OCI-LY3 (cell line): ENCODE measurements around the gene ARHGAP15.

ENCODE experiments used
- H2AFZ ChIP-seq: fragments of 200-600, 300-600 bp; shearing (Covaris generic); 2 replicates; pipeline ENCODE4 v1.6.0; 2014; ENCODE audit warnings: antibody characterized with exemption, low read depth, low read length
- H3K27ac ChIP-seq: fragments of 200-600, 300-600 bp; sonication (generic); 2 replicates; pipeline ENCODE4 v1.5.1; 2014; ENCODE audit warnings: mild to moderate bottlenecking, low read length, moderate library complexity, mixed read lengths
- H3K27me3 ChIP-seq: fragments of 200-600, 300-600 bp; sonication (generic); 2 replicates; pipeline ENCODE4 v1.6.1; 2014; ENCODE audit warnings: low read depth, low read length, mixed read lengths
- H3K36me3 ChIP-seq: fragments of 200-600, 300-600 bp; sonication (generic); replicated peaks from 2 replicates; pipeline ENCODE3; 2014; ENCODE audit warnings: low read depth, low read length, mixed read lengths
- H3K4me1 ChIP-seq: fragments of 300-600, 200-600 bp; sonication (generic); 2 replicates; pipeline ENCODE4 v1.6.1; 2014; ENCODE audit warnings: low read length, mixed read lengths
- H3K4me2 ChIP-seq: fragments of 200-600, 300-600 bp; sonication (generic); 2 replicates; pipeline ENCODE4 v1.6.1; 2014; ENCODE audit warnings: low read length, mixed read lengths
- H3K4me3 ChIP-seq: fragments of 300-600, 200-600 bp; sonication (generic); 2 replicates; pipeline ENCODE4 v1.5.1; 2014; ENCODE audit warnings: antibody characterized with exemption, mild to moderate bottlenecking, low read length, moderate library complexity
- H3K79me2 ChIP-seq: fragments of 300-600, 200-600 bp; shearing (Covaris generic); 2 replicates; pipeline ENCODE4 v1.6.1; 2014; ENCODE audit warnings: mild to moderate bottlenecking, low read length, mixed read lengths
- H3K9ac ChIP-seq: fragments of 300-600, 200-600 bp; shearing (Covaris generic); 2 replicates; pipeline ENCODE4 v1.6.0; 2014; ENCODE audit warnings: mild to moderate bottlenecking, low read length, moderate library complexity
- H3K9me3 ChIP-seq: fragments of 200-600, 300-600 bp; shearing (Covaris generic); 2 replicates; pipeline ENCODE4 v1.6.1; 2014; ENCODE audit warnings: low read length, mixed read lengths; ENCODE audit not compliant: insufficient read depth
- H4K20me1 ChIP-seq: fragments of 200-600, 300-600 bp; sonication (generic); 2 replicates; pipeline ENCODE4 v1.6.1; 2016; ENCODE audit warnings: low read length, mixed read lengths; ENCODE audit not compliant: insufficient read depth
- CTCF ChIP-seq: fragments of 200-600, 300-600 bp; sonication (generic); IDR thresholded peaks from 2 replicates; pipeline ENCODE4 v1.5.1; 2014; ENCODE audit warnings: antibody characterized with exemption, low read length, low read depth
- EZH2phosphoT487 ChIP-seq: fragments of 200-600 bp; shearing (Covaris generic); IDR thresholded peaks from 2 replicates; pipeline ENCODE4 v1.6.1; 2018; ENCODE audit warnings: antibody characterized with exemption, mixed run types, low read depth

ARHGAP15 gene

GRCh38 chr2:143442193-143442592, 313.0 kb downstream of the ARHGAP15 start:
- Histone ChIP-seq H3K79me2 (no peaks in the 10 kb centered on the region), H3K4me1 (no peaks in the 10 kb centered on the region), H3K9me3 (no peaks in the 10 kb centered on the region), H4K20me1 (0 out of 2 replicates have a peak, but pooled peaks cover 5% of the 10 kb centered on the region), H2AFZ (no peak overlapping the region), H3K4me2 (no peak overlapping the region), H3K27me3 (no peaks in the 10 kb centered on the region), H3K27ac (no peak overlapping the region), H3K4me3 (no peak overlapping the region), H3K36me3 (peaks cover 2% of the 10 kb centered on the region), H3K9ac (no peak overlapping the region)
- TF ChIP-seq CTCF (no peak), EZH2phosphoT487 (no peak)

- H3K27me3 ChIP-seq, result no peaks in the 10 kb centered on the region
- no peak overlapping the region for H3K9ac ChIP-seq
- TF ChIP-seq EZH2phosphoT487 (no peak), CTCF (no peak)
- H3K4me1 ChIP-seq, result peaks cover 7% of the 10 kb centered on the region
- no peak overlapping the region for H2AFZ ChIP-seq
- H3K4me3 ChIP-seq, result no peak overlapping the region
- no peaks in the 10 kb centered on the region for H4K20me1 ChIP-seq
- no peaks in the 10 kb centered on the region for H3K9me3 ChIP-seq
- no peaks in the 10 kb centered on the region for H3K79me2 ChIP-seq
- H3K36me3 ChIP-seq, result no peaks in the 10 kb centered on the region
- no peak overlapping the region for H3K27ac ChIP-seq
- no peak overlapping the region for H3K4me2 ChIP-seq
Measured at GRCh38 chr2:143451642-143452281, 322.5 kb downstream of the ARHGAP15 start.

GRCh38 chr2:143452817-143453451, 323.7 kb downstream of the ARHGAP15 start:
- Histone ChIP-seq H3K27ac (no peak overlapping the region), H3K4me1 (peaks cover 7% of the 10 kb centered on the region), H3K4me2 (no peak overlapping the region), H3K79me2 (no peaks in the 10 kb centered on the region), H3K4me3 (no peak overlapping the region), H2AFZ (no peak overlapping the region), H3K9ac (no peak overlapping the region), H4K20me1 (no peaks in the 10 kb centered on the region), H3K9me3 (no peaks in the 10 kb centered on the region), H3K27me3 (no peaks in the 10 kb centered on the region), H3K36me3 (no peaks in the 10 kb centered on the region)
- TF ChIP-seq EZH2phosphoT487 (no peak), CTCF (no peak)

- no peak overlapping the region for H3K4me2 ChIP-seq
Measured at GRCh38 chr2:143453981-143454511, 324.8 kb downstream of the ARHGAP15 start.

More at GRCh38 chr2:143453981-143454511, 324.8 kb downstream of the ARHGAP15 start:
- Histone ChIP-seq H3K9me3 (no peaks in the 10 kb centered on the region), H4K20me1 (no peaks in the 10 kb centered on the region), H3K27ac (no peak overlapping the region), H3K79me2 (no peaks in the 10 kb centered on the region), H3K4me1 (peaks cover 7% of the 10 kb centered on the region), H3K27me3 (no peaks in the 10 kb centered on the region), H3K9ac (no peak overlapping the region), H3K4me3 (no peak overlapping the region), H3K36me3 (no peaks in the 10 kb centered on the region), H2AFZ (no peak overlapping the region)
- no peak for TF ChIP-seq EZH2phosphoT487
- no peak for TF ChIP-seq CTCF
